Iris pigment epithelial cell (primary cell): ENCODE measurements around the gene SATB2.

Experiments used
- DNase-seq: peaks from one replicate; pipeline ENCODE4 v3.0.0-alpha.2; 2011; ENCODE audit warnings: low read depth

SATB2 gene

GRCh38 chr2:199452260-199452990 lies 5.3 kb downstream of the SATB2 start:
- no peak for DNase-seq

- no peak for DNase-seq
These were observed 7.8 kb downstream of the SATB2 start for GRCh38 chr2:199449956-199450355.

DNA sequence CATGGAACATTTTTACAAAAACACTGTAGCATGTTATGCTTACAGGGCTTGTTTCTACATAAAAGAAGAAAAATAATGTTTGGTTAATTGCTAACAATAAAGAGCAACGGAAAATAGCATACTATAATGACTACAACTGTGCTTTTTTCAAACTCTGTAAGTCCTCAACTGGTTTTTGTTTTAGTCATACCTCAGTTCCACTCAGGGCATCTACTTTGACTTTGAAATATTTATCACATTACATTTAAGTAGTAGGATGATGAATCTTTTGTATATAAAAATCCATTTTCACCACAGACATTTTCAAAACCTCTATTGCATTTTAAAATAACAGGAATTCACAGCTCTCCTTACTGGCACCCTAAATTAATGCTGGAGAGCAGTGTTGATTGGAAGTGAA lies 8.3 kb downstream of the SATB2 start:
- no peak for DNase-seq

- DNase-seq = no peak
These were observed 10.7 kb downstream of the SATB2 start for GRCh38 chr2:199446996-199447576.

DNA sequence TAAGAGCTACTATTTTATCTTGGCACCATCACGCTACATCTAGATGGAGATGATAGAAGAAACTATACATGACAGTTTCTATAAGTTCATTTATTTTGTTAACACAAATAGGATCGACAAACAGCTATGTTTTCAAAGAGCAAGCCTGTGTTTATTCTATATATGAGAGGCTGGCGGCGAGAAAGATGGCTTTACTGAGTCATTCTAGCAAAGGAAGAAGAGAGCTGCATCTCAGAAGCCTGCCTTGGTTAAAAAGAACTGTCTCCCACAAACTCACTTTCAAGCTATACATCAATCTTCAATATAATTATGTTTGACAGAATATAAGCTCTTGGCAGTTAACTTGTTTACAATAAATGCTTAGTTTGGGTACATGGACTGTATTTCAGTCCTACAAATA lies 13.0 kb downstream of the SATB2 start:
- DNase-seq = no peak

DNA sequence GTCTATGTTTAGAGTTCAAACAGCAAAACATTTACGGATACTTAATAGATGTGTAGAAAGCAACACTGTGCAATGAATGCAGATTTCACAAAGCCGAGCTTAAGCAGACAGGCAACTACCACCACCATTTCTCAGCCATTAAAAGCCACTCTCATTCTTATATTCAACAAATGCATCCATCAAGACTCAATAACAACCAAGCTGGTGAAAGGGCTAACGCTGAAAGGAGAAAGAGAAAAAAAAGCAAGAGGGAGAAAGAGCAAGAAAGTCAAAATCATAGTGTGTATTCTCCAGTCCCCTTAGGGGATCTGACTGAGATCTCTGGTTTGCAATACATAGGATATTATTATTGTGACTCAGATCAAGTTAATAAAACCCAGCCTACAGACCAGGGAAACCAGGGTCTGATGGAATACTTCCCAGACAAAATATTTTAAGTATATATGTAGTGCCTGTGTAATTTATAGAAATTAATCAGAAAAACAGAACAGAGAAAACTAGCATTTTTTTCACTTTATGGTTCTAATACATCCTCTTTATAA lies 14.1 kb downstream of the SATB2 start:
- DNase-seq = no peak

GRCh38 chr2:199442173-199442572 lies 15.6 kb downstream of the SATB2 start:
- DNase-seq = no peak

DNA sequence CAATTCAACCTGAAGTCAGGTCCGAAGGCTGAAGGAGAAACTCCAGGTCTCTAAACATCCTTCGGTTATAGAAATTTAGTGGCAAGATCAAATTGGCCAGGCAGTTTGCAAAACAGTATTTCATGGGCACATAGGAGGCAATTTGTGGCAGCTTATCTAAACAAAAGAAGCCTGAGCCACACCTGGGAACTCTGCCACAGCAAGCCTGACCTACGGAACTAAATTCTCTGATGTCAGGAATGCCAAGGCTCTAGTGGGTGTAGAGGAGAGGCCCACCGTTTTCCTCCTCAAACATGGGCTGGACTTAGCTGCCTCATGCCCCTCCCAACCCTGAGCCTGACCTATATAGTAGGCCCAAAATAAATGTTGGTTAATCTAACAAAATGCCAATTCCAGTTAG lies 16.0 kb downstream of the SATB2 start:
- no peak for DNase-seq

DNA sequence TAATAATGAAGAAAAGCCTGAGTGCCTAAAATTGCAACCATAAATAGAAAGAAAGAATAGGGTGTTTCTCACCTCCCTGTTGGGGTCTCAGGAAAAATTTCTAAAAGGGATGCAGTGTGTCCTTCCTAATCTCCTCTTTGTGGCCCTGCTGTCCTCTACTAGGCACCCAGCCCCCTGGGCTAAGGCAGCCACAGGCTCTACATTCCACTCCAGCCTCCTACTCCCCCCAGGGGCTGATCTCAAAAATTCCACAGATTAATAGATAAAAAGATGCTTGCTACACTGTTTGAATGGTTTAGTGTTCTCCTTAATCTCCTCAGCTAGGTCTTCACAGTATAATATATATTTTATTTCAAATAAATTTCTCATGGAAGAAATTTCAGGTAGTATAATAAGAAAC lies 17.6 kb downstream of the SATB2 start:
- no peak for DNase-seq

DNA sequence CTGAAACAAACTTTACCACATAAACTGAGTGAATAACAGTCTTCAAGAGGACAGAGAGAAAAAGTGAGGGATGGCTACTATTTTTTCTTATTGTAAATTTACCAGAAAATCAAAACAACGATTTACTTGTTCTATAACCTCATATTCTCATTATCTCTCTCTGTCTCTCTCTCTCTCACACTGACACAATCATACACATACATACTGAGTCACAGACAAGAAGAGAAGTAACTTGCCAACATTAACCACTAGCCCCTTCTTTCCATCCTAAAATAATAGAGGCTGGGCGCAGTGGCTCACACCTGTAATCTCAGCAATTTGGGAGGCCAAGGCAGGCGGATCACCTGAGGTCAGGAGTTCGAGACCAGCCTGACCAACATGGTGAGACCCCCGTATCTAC lies 18.2 kb downstream of the SATB2 start:
- no peak for DNase-seq

DNA sequence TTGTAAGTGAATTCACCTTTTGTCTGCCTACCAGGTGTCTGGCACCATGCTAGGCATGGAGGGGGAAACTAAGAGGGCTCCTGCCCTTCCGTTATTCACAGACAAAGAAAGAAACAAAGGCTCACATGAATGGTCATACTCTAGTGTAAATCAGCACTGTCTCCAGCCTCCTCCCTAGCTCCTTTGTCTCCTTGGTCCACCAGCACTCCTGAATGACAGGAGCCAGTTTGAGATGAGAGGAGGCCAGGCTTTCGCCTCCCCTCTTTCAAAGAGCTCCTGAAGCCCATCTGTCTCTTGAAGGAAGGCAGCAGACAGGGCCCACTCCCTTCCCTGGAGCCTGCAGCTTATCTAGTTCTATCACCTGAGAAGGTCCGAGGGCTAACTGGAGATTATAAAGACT lies 18.7 kb downstream of the SATB2 start:
- DNase-seq = no peak

DNA sequence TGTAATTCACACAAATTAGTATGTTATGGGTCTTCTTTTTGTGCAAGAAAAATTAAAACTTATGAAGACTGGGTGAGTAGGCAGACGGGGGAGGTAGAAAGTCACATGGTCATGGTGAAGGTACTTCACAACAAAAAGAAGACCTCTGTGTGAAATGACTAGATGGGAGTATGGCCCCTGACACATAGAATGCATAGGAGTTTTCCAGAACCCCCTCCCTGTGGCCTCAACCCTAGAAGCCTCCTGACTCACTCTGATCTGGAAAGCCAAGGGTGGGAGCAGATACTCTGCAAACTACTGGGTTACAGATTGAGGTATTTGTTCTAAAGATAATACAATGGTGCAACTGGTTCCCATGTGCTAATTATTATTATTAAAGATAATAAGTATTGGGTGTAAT lies 23.2 kb downstream of the SATB2 start:
- DNase-seq = no peak

- no peak for DNase-seq
These were observed 24.4 kb downstream of the SATB2 start for GRCh38 chr2:199433204-199433832.

- DNase-seq = peak; percentile 31
These were observed 26.0 kb downstream of the SATB2 start for GRCh38 chr2:199431746-199432213.

DNA sequence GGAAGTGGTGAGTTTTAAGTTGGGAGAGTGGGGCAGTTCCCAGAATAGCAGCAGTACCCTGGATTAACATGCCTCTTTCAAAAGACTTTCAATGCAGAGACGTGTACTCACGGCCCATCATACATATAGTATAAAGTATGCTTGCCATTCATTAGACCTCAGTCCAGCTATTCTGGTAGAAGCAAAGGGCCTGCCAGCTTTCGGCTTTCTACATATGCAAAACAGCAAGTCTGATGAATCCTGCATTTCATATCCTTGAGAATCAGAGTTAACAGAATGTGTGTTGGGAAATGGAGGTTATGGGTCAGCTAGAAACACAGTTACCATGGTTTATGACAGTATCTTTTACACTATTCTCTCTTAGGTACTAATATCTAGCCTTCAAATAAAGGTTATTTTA lies 27.5 kb downstream of the SATB2 start:
- no peak for DNase-seq

DNA sequence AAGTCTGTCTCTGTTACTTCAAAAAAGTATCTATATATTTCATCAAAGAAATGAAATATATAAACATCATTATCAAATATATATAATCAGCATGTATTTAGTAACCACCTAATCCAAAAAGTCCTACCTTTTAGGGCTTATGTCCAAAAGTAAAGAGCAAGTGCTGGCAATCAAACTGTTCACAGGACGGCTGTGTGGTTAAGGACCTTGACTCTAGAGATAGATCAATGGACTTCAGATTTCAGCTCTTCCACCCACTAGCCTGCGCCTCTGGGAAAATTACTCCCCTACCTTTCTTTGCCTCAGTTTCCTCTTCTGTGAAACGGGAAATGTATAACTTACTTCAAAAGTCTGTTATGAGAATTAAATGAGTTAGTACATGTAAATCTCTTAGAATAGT lies 29.4 kb downstream of the SATB2 start:
- no peak for DNase-seq

DNA sequence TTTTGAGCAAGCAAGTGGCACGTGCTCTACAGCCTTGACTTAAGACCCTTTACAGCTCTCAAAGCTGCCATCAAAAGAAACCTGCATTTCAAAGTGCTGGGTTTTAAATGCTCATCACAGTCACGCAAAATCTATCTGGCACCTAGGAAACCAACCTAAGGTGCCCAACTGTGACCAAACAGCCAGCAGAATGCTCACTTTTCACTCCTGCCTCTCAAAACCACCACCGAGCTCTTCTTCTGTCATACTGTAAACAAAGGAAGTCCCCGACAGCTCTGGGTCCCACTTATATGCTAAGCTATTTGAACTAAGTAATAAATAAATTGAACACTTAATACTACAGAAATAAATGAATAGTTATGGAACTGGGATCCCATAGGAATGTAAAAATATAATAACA lies 33.6 kb downstream of the SATB2 start:
- DNase-seq = no peak

DNA sequence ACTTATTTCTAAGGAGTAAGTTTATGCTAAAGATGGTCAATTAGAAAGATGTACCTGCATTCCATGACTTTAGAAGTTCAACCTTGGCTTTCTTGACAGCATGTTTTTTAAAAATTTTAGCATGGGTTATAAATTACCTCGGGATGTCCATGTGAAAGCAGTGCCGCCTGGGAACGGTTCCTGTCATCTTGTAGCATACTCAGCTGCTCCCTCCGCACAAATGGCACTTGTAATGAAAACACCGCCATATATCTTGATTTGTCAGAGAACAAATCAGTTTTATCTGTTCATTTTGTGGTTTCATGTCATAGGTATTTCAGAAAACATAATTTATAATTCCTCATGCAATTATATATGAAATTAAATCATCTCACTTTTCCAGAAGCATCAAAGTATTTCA lies 38.3 kb downstream of the SATB2 start:
- DNase-seq = no peak

- DNase-seq = no peak
These were observed 43.3 kb downstream of the SATB2 start for GRCh38 chr2:199414465-199414864.

DNA sequence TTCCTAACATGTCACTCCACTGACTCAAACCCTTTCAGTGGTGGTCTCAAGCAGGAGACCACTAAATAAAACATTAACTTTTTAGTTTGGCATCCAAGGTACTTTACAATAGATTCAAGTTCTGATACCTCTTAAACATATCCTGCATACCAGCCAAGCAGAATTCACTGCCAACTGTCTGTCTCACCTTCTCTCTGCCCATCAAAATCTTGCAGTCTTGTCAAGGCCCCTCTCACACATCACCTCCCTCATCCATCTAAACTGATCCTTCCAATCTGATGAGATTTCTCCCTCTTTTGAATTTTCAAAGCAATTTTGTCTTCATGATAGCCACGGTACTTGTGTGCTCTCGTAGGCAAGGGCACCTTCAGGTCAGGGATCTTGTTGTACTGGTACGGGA lies 43.7 kb downstream of the SATB2 start:
- no peak for DNase-seq

- peak; percentile 15 for DNase-seq
These were observed 47.8 kb downstream of the SATB2 start for GRCh38 chr2:199409759-199410529.

- DNase-seq = no peak
These were observed 50.3 kb downstream of the SATB2 start for GRCh38 chr2:199407421-199407820.
